ENCODE data around the gene ARFIP1. TPM values are rescaled to one million over a fixed set of nuclear protein-coding genes. Genes with fewer than 3 reads are reported as not detected.

Gene ARFIP1
- polyA plus RNA-seq, 1 donor from 2014 or later = 35.1 TPM

GRCh38 chr4:152953514-152953913, 173.8 kb downstream of the ARFIP1 start:
- Histone ChIP-seq H3K27me3 (ENCODE audit: insufficient read depth, low read depth, low read length) (no peaks in the 10 kb centered on the region), H3K4me2 (ENCODE audit: low read length) (no peak overlapping the region)
- TF ChIP-seq EZH2 (IDR thresholded peaks at IDR 0.05; ENCODE audit: borderline replicate concordance, insufficient read depth, low read length, poor library complexity, severe bottlenecking) (no peak), RAD21 (conservative IDR thresholded peaks at IDR 0.05) (no peak), TAF1 (IDR thresholded peaks at IDR 0.05; ENCODE audit: low read depth) (no peak), SMC3 (conservative IDR thresholded peaks at IDR 0.05; ENCODE audit: poor library complexity) (no peak), REST (IDR thresholded peaks at IDR 0.05; ENCODE audit: borderline replicate concordance) (no peak), MXI1 (conservative IDR thresholded peaks at IDR 0.05; ENCODE audit: poor library complexity, severe bottlenecking) (no peak), EP300 (conservative IDR thresholded peaks at IDR 0.05; ENCODE audit: poor library complexity, severe bottlenecking) (no peak), POLR2AphosphoS5 (IDR thresholded peaks at IDR 0.05) (no peak)
- TF ChIP-seq, protein P1, sequence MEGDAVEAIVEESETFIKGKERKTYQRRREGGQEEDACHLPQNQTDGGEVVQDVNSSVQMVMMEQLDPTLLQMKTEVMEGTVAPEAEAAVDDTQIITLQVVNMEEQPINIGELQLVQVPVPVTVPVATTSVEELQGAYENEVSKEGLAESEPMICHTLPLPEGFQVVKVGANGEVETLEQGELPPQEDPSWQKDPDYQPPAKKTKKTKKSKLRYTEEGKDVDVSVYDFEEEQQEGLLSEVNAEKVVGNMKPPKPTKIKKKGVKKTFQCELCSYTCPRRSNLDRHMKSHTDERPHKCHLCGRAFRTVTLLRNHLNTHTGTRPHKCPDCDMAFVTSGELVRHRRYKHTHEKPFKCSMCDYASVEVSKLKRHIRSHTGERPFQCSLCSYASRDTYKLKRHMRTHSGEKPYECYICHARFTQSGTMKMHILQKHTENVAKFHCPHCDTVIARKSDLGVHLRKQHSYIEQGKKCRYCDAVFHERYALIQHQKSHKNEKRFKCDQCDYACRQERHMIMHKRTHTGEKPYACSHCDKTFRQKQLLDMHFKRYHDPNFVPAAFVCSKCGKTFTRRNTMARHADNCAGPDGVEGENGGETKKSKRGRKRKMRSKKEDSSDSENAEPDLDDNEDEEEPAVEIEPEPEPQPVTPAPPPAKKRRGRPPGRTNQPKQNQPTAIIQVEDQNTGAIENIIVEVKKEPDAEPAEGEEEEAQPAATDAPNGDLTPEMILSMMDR (IDR thresholded peaks at IDR 0.05; ENCODE audit: poor library complexity, severe bottlenecking) = no peak

DNA sequence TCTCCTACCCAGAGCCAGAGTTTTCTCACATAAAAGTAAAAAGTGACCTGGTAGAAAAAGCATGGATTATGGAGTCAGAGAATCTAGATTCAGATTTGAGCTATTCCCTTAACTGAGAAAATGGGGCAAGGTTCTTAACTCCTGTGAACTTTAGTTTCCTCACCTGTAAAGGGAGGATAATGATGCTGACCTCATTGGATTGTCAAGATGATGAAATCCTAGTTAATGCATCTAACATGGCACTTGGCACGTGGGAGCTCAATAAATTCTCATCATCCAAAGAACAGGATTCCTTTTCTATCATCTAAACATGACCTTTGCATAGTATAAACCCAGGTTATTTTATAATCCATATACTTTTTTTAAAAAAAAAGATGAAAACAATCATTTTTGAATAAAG, 175.0 kb downstream of the ARFIP1 start:
- no peak for TF ChIP-seq EP300 (conservative IDR thresholded peaks at IDR 0.05; ENCODE audit: poor library complexity, severe bottlenecking)
- no peak for TF ChIP-seq MXI1 (conservative IDR thresholded peaks at IDR 0.05; ENCODE audit: poor library complexity, severe bottlenecking)
- TF ChIP-seq POLR2AphosphoS5 (IDR thresholded peaks at IDR 0.05) = no peak
- no peak for TF ChIP-seq EZH2 (IDR thresholded peaks at IDR 0.05; ENCODE audit: borderline replicate concordance, insufficient read depth, low read length, poor library complexity, severe bottlenecking)
- no peak for TF ChIP-seq TAF1 (IDR thresholded peaks at IDR 0.05; ENCODE audit: low read depth)
- no peak for TF ChIP-seq SMC3 (conservative IDR thresholded peaks at IDR 0.05; ENCODE audit: poor library complexity)
- TF ChIP-seq REST (IDR thresholded peaks at IDR 0.05; ENCODE audit: borderline replicate concordance) = no peak
- no peaks in the 10 kb centered on the region for H3K9me3 ChIP-seq (ENCODE audit: low read length)

More at GRCh38 chr4:152953514-152953913, 173.8 kb downstream of the ARFIP1 start:
- Histone ChIP-seq H2AFZ (ENCODE audit: low read depth, low read length) (no peak overlapping the region), H3K4me3 (ENCODE audit: low read length) (no peak overlapping the region), H3F3A (ENCODE audit: insufficient read depth, low read length, poor library complexity, severe bottlenecking) (no peaks in the 10 kb centered on the region), H3K9ac (ENCODE audit: low read length) (no peak overlapping the region), H3K36me3 (ENCODE audit: insufficient read depth, low read length) (no peaks in the 10 kb centered on the region), H3K79me2 (replicated peaks; ENCODE audit: insufficient read depth, low read length) (no peaks in the 10 kb centered on the region), H3K27ac (ENCODE audit: low read length) (no peak overlapping the region), H4K20me1 (ENCODE audit: insufficient read depth) (peaks cover 5% of the 10 kb centered on the region), H3K9me3 (ENCODE audit: low read length) (no peaks in the 10 kb centered on the region), H3K9me2 (ENCODE audit: insufficient read depth, low read length) (no peaks in the 10 kb centered on the region)

More for the DNA sequence above, 175.0 kb downstream of the ARFIP1 start:
- H3F3A ChIP-seq (ENCODE audit: insufficient read depth, low read length, poor library complexity, severe bottlenecking) = no peaks in the 10 kb centered on the region
- H3K4me3 ChIP-seq (ENCODE audit: low read length) = no peak overlapping the region
- H3K9ac ChIP-seq (ENCODE audit: low read length) = no peak overlapping the region
- H3K9me2 ChIP-seq (ENCODE audit: insufficient read depth, low read length) = no peaks in the 10 kb centered on the region
- H3K27ac ChIP-seq (ENCODE audit: low read length) = no peak overlapping the region
- peaks cover 5% of the 10 kb centered on the region for H4K20me1 ChIP-seq (ENCODE audit: insufficient read depth)
- no peaks in the 10 kb centered on the region for H3K36me3 ChIP-seq (ENCODE audit: insufficient read depth, low read length)
- no peak overlapping the region for H3K4me2 ChIP-seq (ENCODE audit: low read length)
- no peak overlapping the region for H2AFZ ChIP-seq (ENCODE audit: low read depth, low read length)
- no peaks in the 10 kb centered on the region for H3K27me3 ChIP-seq (ENCODE audit: insufficient read depth, low read depth, low read length)
- no peaks in the 10 kb centered on the region for H3K79me2 ChIP-seq (replicated peaks; ENCODE audit: insufficient read depth, low read length)
